ENCODE measurements around the gene RPL7A. TPM values are rescaled to one million over a fixed set of nuclear protein-coding genes. Genes with fewer than 3 reads are reported as not detected.

The RPL7A gene
- total and polyA plus RNA-seq, 2 of the 4 experiments (the other 2 are of a cell fraction): 3,220 to 4,096 TPM

DNA sequence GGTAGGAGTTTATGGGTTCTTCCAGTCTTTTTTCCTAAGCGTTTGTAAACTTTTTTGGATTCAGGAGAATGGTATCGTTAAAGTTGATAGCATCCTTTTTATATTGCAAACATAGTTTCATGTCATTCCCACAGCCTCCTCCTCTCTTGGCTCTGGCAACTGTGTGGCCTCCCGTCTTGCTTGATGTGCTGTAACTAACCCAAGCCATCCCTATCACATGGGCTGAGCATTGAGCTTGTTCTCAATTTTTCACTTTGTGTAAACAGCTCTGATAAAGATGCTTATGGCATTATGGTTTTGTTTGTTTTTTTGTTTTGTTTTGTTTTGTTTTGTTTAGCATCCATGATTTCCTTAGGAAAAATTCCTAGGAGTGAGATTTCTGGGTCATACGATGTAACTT is 32.7 kb downstream of the RPL7A start:
- TF ChIP-seq POLR2A (IDR thresholded peaks at IDR 0.05; ENCODE audit: low read depth, low read length): no peak
- no peak for TF ChIP-seq RCOR1 (IDR thresholded peaks at IDR 0.05; ENCODE audit: insufficient replicate concordance, low read length)
- TF ChIP-seq NFE2L2 (IDR thresholded peaks at IDR 0.05; ENCODE audit: low read depth, low read length): no peak
- no peak for TF ChIP-seq CHD1 (IDR thresholded peaks at IDR 0.05; ENCODE audit: low read depth, low read length)
- no peak for TF ChIP-seq RAD21 (IDR thresholded peaks at IDR 0.05; ENCODE audit: low read length)
- TF ChIP-seq, protein P1, sequence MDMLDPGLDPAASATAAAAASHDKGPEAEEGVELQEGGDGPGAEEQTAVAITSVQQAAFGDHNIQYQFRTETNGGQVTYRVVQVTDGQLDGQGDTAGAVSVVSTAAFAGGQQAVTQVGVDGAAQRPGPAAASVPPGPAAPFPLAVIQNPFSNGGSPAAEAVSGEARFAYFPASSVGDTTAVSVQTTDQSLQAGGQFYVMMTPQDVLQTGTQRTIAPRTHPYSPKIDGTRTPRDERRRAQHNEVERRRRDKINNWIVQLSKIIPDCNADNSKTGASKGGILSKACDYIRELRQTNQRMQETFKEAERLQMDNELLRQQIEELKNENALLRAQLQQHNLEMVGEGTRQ (IDR thresholded peaks at IDR 0.05; ENCODE audit: low read depth, low read length): no peak
- no peak for TF ChIP-seq MAFK (IDR thresholded peaks at IDR 0.05; ENCODE audit: low read depth, low read length)
- TF ChIP-seq FOS (IDR thresholded peaks at IDR 0.05; ENCODE audit: low read depth, low read length): no peak
- TF ChIP-seq RFX5 (IDR thresholded peaks at IDR 0.05; ENCODE audit: low read depth, low read length): no peak
- no peak for TF ChIP-seq SMC3 (IDR thresholded peaks at IDR 0.05; ENCODE audit: low read depth, low read length)
- no peak for TF ChIP-seq MXI1 (IDR thresholded peaks at IDR 0.05; ENCODE audit: borderline replicate concordance, low read depth, low read length)
- TF ChIP-seq BHLHE40 (IDR thresholded peaks at IDR 0.05; ENCODE audit: low read depth, low read length): no peak
- TF ChIP-seq CEBPB (IDR thresholded peaks at IDR 0.05; ENCODE audit: low read depth, low read length): no peak
- TF ChIP-seq, protein P2, sequence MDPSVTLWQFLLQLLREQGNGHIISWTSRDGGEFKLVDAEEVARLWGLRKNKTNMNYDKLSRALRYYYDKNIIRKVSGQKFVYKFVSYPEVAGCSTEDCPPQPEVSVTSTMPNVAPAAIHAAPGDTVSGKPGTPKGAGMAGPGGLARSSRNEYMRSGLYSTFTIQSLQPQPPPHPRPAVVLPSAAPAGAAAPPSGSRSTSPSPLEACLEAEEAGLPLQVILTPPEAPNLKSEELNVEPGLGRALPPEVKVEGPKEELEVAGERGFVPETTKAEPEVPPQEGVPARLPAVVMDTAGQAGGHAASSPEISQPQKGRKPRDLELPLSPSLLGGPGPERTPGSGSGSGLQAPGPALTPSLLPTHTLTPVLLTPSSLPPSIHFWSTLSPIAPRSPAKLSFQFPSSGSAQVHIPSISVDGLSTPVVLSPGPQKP (IDR thresholded peaks at IDR 0.05; ENCODE audit: borderline replicate concordance, low read depth, low read length): no peak
- Histone ChIP-seq H3K23ac (ENCODE audit: low read depth, low read length) (no peak overlapping the region), H4K8ac (ENCODE audit: low read depth in 2 of 2, low read length in 2 of 2) (no peak overlapping the region), H3K4me2 (ENCODE audit: low read depth, low read length) (no peak overlapping the region), H3K56ac (ENCODE audit: extremely low read depth, insufficient read depth, low read length) (no peak overlapping the region), H2BK15ac (ENCODE audit: low read depth, low read length) (no peak overlapping the region), H3K4ac (ENCODE audit: low read depth, low read length) (no peak overlapping the region), H3K4me1 (ENCODE audit: control insufficient read depth, insufficient read depth, low read length) (no peaks in the 10 kb centered on the region; the same call in 1 of the 2 replicates), H2BK120ac (ENCODE audit: low read depth, low read length) (no peak overlapping the region), H4K91ac (ENCODE audit: insufficient read depth, low read depth, low read length) (no peak overlapping the region), H3K4me3 (ENCODE audit: insufficient read depth, low read depth, low read length) (no peak overlapping the region), H3K14ac (replicated peaks; ENCODE audit: low read depth, low read length) (no peak overlapping the region), H3K79me1 (ENCODE audit: low read depth in 1 of 2, low read length in 2 of 2) (0 out of 4 replicates have a peak, but pooled peaks cover 0 to 5% of the 10 kb centered on the region in 2 experiments), H2AK5ac (ENCODE audit: low read depth, low read length) (no peak overlapping the region), H3K9me1 (ENCODE audit: insufficient read depth, low read length) (no peaks in the 10 kb centered on the region), H4K5ac (ENCODE audit: low read depth, low read length) (no peak overlapping the region), H2BK20ac (ENCODE audit: low read depth, low read length) (no peak overlapping the region), H3K9me3 (ENCODE audit: control insufficient read depth, insufficient read depth, low read length) (no peaks in the 10 kb centered on the region), H3K27me3 (ENCODE audit: control insufficient read depth, insufficient read depth, low read length) (no peaks in the 10 kb centered on the region), H2AFZ (replicated peaks; ENCODE audit: low read length, poor library complexity) (no peak overlapping the region), H2BK5ac (ENCODE audit: low read depth, low read length, poor library complexity, severe bottlenecking) (no peak overlapping the region), H3K18ac (ENCODE audit: low read depth, low read length) (no peak overlapping the region), H2AK9ac (replicated peaks; ENCODE audit: low read depth, low read length, poor library complexity) (no peak overlapping the region), H3K27ac (ENCODE audit: insufficient read depth, low read length) (no peak overlapping the region), H4K20me1 (ENCODE audit: insufficient read depth, low read length) (no peaks in the 10 kb centered on the region), H3K9ac (ENCODE audit: low read depth, low read length) (no peak overlapping the region), H3K36me3 (ENCODE audit: control insufficient read depth, insufficient read depth, low read length) (no peaks in the 10 kb centered on the region)
- ChIA-PET CTCF (no interaction called here), POLR2A (ENCODE audit: unreplicated experiment) (no interaction called here)
- dilution Hi-C loops (cut with HindIII; ENCODE audit: low sequenced_read_pairs, unreplicated experiment): no loop called here
- no TSS peak for BruUV-seq (replicated peaks)
- ATAC-seq (ENCODE audit: low read depth): no peak
- DNase-seq: no peak
- intact Hi-C loops (cut with micrococcal nuclease): no loop called here
- no CpG with 5 or more reads among the region's 4 CpGs for WGBS, 2 experiments (ENCODE audit: extremely low coverage in 2 of 2, insufficient read length in 1 of 2)
- in situ Hi-C loops (cut with MboI; ENCODE audit: low sequenced_read_pairs): no loop called here

All from IMR-90 (cell line).